ENCODE results near the gene EHD3. TPM values are rescaled to one million over a fixed set of nuclear protein-coding genes. Genes with fewer than 3 reads are reported as not detected.

EHD3 gene
- polyA plus RNA-seq, 1 experiment, result 39.8 TPM

GRCh38 chr2:31239593-31240177 lies 5.7 kb downstream of the EHD3 start:
- ChIA-PET CTCF (interaction anchor here (1.5 kb wide), 1 partner anchor 94 kb away, joined by 4 read pairs; no protein-coding TSS in a partner anchor), POLR2A (no interaction called here)
- TF ChIP-seq CTCF (IDR thresholded peaks at IDR 0.05; ENCODE audit: low read depth, low read length), result no peak
- Histone ChIP-seq H3K27ac (ENCODE audit: low read depth, low read length) (no peak overlapping the region), H3K4me3 (ENCODE audit: low read depth, low read length) (no peak overlapping the region), H3K9me3 (ENCODE audit: control insufficient read depth, insufficient read depth, low read length) (peaks cover 4% of the 10 kb centered on the region; the same call in 1 of the 2 replicates), H3K27me3 (ENCODE audit: control insufficient read depth, insufficient read depth, low read length) (no peaks in the 10 kb centered on the region)
- DNase-seq (ENCODE audit: low read depth, low spot score), result no peak

- Histone ChIP-seq H3K4me3 (ENCODE audit: low read depth, low read length) (no peak overlapping the region), H3K27me3 (ENCODE audit: control insufficient read depth, insufficient read depth, low read length) (no peaks in the 10 kb centered on the region), H3K27ac (ENCODE audit: low read depth, low read length) (no peak overlapping the region), H3K9me3 (ENCODE audit: control insufficient read depth, insufficient read depth, low read length) (peaks cover 4% of the 10 kb centered on the region; the same call in 1 of the 2 replicates)
- ChIA-PET CTCF (interaction anchor here (1.5 kb wide), 2 partner anchors 9 to 93 kb away, joined by 3 to 4 read pairs; no protein-coding TSS in a partner anchor), POLR2A (no interaction called here)
- TF ChIP-seq CTCF (IDR thresholded peaks at IDR 0.05; ENCODE audit: low read depth, low read length), result no peak
- no peak for DNase-seq (ENCODE audit: low read depth, low spot score)
These were observed 6.7 kb downstream of the EHD3 start for GRCh38 chr2:31240381-31241365.

- Histone ChIP-seq H3K27ac (ENCODE audit: low read depth, low read length) (no peak overlapping the region), H3K4me3 (ENCODE audit: low read depth, low read length) (no peak overlapping the region), H3K9me3 (ENCODE audit: control insufficient read depth, insufficient read depth, low read length) (peaks cover 4% of the 10 kb centered on the region; the same call in 1 of the 2 replicates), H3K27me3 (ENCODE audit: control insufficient read depth, insufficient read depth, low read length) (no peaks in the 10 kb centered on the region)
- no peak for DNase-seq (ENCODE audit: low read depth, low spot score)
- CTCF ChIA-PET, result interaction anchor here (1.5 kb wide), 1 partner anchor 10 kb away, joined by 3 read pairs; no protein-coding TSS in a partner anchor
- POLR2A ChIA-PET, result no interaction called here
- TF ChIP-seq CTCF (IDR thresholded peaks at IDR 0.05; ENCODE audit: low read depth, low read length), result no peak
These were observed 7.8 kb downstream of the EHD3 start for GRCh38 chr2:31241625-31242270.

- DNase-seq (ENCODE audit: low read depth, low spot score), result no peak
- Histone ChIP-seq H3K27me3 (ENCODE audit: control insufficient read depth, insufficient read depth, low read length) (no peaks in the 10 kb centered on the region), H3K27ac (ENCODE audit: low read depth, low read length) (no peak overlapping the region), H3K9me3 (ENCODE audit: control insufficient read depth, insufficient read depth, low read length) (peaks cover 4% of the 10 kb centered on the region; the same call in 1 of the 2 replicates), H3K4me3 (ENCODE audit: low read depth, low read length) (no peak overlapping the region)
- TF ChIP-seq CTCF (IDR thresholded peaks at IDR 0.05; ENCODE audit: low read depth, low read length), result no peak
- ChIA-PET CTCF (interaction anchor here (1.3 to 1.5 kb wide), 2 partner anchors 9 to 531 kb away, joined by 4 to 6 read pairs; partner anchors contain the start of gene EHD3), POLR2A (no interaction called here)
These were observed 9.1 kb downstream of the EHD3 start for GRCh38 chr2:31243053-31243452.
